Fibroblast of the aortic adventitia (primary cell): ENCODE data around the gene LAMA4. TPM values are rescaled to one million over a fixed set of nuclear protein-coding genes. Genes with fewer than 3 reads are reported as not detected.
A peak's percentile ranks its signal among the peaks of the same experiment; 100 is the strongest.

Source experiments
- DNase-seq: peaks from one replicate; pipeline ENCODE4 v3.0.0-alpha.2; 2010; ENCODE audit warnings: low read depth
- H3K4me3 ChIP-seq: 2 replicates; pipeline ENCODE4 v1.5.1; 2011; ENCODE audit warnings: low read depth, mild to moderate bottlenecking, control low read depth, low read length, moderate library complexity
- total RNA-seq: library from RNA; depleted of rRNA; stranded (reverse); fragments of >200 nt; gene quantifications from 2 replicates; pipeline ENCODE4 v1.2.3, GENCODE V29; 2012; ENCODE audit warnings: low replicate concordance
- TF ChIP-seq, protein P1 (sequence below): IDR thresholded peaks from 2 replicates; pipeline ENCODE4 v1.5.1; 2011; ENCODE audit warnings: mild to moderate bottlenecking, low read length, control low read depth, inconsistent platforms; ENCODE audit not compliant: insufficient read depth

LAMA4 gene, protein sequence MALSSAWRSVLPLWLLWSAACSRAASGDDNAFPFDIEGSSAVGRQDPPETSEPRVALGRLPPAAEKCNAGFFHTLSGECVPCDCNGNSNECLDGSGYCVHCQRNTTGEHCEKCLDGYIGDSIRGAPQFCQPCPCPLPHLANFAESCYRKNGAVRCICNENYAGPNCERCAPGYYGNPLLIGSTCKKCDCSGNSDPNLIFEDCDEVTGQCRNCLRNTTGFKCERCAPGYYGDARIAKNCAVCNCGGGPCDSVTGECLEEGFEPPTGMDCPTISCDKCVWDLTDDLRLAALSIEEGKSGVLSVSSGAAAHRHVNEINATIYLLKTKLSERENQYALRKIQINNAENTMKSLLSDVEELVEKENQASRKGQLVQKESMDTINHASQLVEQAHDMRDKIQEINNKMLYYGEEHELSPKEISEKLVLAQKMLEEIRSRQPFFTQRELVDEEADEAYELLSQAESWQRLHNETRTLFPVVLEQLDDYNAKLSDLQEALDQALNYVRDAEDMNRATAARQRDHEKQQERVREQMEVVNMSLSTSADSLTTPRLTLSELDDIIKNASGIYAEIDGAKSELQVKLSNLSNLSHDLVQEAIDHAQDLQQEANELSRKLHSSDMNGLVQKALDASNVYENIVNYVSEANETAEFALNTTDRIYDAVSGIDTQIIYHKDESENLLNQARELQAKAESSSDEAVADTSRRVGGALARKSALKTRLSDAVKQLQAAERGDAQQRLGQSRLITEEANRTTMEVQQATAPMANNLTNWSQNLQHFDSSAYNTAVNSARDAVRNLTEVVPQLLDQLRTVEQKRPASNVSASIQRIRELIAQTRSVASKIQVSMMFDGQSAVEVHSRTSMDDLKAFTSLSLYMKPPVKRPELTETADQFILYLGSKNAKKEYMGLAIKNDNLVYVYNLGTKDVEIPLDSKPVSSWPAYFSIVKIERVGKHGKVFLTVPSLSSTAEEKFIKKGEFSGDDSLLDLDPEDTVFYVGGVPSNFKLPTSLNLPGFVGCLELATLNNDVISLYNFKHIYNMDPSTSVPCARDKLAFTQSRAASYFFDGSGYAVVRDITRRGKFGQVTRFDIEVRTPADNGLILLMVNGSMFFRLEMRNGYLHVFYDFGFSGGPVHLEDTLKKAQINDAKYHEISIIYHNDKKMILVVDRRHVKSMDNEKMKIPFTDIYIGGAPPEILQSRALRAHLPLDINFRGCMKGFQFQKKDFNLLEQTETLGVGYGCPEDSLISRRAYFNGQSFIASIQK (N-terminal part only)
- total RNA-seq: 306 and 904 TPM in 2 replicates

DNA sequence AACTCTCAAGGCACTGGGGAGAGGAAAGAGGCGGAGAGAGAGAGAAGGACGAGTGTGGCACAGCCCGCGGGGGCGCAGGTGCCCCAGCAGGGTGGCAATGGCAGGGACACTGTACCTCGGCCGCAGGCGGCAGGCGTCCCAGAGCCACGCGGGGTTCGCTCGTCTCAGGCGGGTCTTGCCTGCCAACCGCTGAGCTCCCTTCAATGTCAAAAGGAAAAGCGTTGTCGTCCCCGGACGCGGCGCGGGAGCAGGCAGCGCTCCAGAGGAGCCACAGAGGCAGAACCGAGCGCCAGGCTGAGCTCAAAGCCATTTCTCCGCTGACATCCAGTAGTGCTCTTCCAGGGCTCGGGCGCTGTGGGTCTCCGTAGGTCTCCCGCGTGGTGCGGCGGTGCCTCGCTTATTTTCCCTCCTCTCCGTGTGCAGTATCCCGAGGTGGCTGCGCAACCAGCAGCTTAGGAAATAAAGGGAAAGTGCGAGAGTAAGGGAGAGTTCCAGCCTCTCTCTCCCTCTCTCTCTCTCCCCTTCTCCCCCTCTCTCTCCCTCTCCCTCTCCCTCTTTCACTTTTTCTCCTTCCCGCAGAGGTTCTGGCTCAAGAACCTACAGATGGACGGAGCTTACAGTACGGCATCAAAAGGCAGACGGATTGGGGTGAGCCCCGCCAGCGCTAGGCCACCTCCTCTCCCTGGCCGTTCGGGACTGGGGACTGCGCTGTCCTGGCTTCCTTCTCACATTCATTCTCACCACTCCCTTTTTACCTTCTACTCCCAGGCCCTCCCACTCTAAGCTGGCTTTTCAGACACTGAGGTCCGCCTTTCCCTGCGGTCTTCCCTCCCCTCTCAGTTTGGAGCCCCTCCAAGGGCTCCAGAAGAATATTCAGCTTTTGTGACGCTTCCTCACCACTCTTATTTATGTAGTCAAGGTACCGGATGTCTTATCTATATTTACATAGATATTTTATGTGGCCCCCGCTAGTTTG is at the start of gene LAMA4:
TSS of gene LAMA4 (minus strand) at position 727 of the 976 bp plus-strand sequence. CDS start at position 310, 417 bp downstream.
- TF ChIP-seq, protein P1, sequence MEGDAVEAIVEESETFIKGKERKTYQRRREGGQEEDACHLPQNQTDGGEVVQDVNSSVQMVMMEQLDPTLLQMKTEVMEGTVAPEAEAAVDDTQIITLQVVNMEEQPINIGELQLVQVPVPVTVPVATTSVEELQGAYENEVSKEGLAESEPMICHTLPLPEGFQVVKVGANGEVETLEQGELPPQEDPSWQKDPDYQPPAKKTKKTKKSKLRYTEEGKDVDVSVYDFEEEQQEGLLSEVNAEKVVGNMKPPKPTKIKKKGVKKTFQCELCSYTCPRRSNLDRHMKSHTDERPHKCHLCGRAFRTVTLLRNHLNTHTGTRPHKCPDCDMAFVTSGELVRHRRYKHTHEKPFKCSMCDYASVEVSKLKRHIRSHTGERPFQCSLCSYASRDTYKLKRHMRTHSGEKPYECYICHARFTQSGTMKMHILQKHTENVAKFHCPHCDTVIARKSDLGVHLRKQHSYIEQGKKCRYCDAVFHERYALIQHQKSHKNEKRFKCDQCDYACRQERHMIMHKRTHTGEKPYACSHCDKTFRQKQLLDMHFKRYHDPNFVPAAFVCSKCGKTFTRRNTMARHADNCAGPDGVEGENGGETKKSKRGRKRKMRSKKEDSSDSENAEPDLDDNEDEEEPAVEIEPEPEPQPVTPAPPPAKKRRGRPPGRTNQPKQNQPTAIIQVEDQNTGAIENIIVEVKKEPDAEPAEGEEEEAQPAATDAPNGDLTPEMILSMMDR: no peak
- H3K4me3 ChIP-seq: peak within 1 kb of the TSS; percentile 98
- peak; percentile 81 for DNase-seq

DNA sequence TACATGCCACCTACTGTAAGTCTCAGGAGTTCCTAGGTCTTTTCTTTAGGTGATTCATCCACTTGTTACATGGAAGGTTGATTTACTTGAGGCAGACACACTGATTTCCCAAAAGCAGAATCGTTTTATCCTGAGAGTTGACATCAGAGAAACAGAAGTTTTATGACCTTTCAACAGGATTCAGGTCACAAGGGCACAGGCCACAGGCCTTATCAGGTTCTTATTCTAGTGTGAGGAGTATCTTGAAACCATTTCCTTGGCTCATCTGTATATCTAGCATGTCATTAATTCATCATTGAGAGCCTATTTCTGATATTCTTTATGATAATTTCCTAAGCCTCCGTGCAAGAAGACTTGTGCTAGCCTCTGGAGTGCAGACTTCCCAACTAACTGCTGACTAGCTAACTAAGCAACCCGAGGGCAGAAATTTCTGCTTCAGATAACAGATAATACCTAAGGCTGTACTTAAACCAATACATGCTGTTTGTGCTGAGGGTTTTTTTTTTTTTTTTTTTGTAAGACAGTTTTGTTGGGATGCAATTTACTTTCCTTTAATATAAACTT is 47.9 kb upstream of the LAMA4 start:
- TF ChIP-seq, protein P1: no peak
- DNase-seq: no peak
- H3K4me3 ChIP-seq: no peak overlapping the region

DNA sequence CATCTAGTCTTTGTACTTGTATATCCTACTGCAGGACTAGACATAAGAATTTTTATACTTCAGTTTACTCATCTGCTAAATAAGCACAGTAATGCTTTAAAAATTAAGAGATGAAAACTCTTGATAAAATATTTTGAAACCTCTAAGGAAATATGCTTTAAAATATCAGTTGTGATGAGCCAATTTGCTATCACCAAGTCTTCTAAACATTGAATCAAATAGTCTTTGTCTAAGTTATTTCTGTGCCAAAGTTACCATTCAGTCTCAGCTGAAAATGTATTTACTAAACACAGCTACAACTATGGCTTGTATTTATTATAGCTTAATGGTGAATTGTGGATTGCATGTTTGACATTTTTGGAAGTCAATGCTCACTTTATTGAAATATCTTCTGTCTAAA is 46.5 kb upstream of the LAMA4 start:
- TF ChIP-seq, protein P1: no peak
- DNase-seq: no peak
- no peak overlapping the region for H3K4me3 ChIP-seq

DNA sequence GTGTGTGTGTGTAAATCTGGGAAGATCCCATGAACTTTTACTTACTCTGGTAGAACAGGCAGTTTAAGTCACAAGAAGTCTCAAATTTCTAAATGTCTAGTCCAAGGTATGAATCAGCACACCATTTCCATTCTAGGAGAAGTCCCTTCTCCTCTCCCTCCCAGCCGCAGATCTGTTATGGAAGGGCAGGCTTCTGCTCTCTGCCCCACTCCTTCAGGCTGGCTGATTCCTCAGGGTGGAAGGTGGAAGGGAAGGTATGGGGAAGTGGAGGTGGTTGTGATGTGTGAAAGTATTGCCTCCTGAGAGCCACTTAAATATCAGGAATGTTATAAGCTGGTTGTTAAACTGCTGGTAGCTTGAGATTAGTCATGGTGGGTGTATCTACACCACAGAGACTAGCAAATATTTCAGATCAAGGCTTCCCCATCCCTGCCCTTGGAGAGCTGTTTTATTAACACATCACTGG is 44.5 kb upstream of the LAMA4 start:
- TF ChIP-seq, protein P1: no peak
- DNase-seq: peak; percentile 89
- peak overlapping the region; percentile 39 for H3K4me3 ChIP-seq

DNA sequence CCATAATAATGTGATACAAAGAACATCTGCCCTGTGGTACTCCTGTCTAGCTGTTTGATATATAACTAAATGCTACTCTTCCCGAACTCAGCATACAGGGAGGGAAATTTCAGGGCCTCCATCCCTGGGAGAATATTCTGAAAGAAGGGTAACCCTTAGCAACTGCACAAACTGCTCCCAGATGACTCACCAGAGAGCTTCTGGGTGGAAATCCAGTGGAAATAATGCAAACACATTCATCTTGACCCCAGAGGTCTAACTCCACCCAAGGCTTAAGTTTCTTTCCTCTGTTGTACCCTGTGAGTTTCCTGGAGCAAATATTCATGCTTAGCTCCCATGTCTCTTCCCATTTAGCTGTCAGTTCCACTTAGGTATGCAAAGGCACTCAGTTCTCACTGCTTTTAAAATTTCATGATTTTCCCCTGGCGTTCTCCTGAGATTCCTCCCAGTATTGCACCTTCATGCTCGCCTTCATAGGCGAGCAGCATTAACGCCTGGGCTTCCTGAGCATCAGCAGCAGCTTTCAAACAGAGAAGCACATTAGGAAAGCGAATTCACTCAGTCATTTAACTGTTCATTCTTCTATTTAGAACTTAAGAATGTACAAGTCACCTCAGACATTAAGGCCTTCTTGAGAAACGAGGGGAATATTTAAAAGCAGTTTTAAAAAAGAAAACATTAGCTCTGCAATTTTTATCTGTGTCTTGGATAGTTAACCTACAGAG is 43.8 kb upstream of the LAMA4 start:
- peak overlapping the region; percentile 32 for H3K4me3 ChIP-seq

More for the DNA sequence above, 43.8 kb upstream of the LAMA4 start:
- peak; percentile 92 for DNase-seq
- TF ChIP-seq, protein P1: no peak
